Naive B cell (primary cell): ENCODE data around the gene CCDC174. TPM values are rescaled to one million over a fixed set of nuclear protein-coding genes. Genes with fewer than 3 reads are reported as not detected.
"Not testable (repeated sequence)": the region's sequence is repeated elsewhere in the genome, so short reads cannot be mapped to it uniquely, and the experiment has no call there.

Source experiments
- ATAC-seq, 2 donors: fragments of 150-1000 bp; cut with Tn5 transposase; 2 replicates each; pipeline ENCODE4 v1.10.0; 2021; ENCODE audit warnings: low read depth in 2 of 2, mild to moderate bottlenecking in 2 of 2, moderate library complexity in 2 of 2
- DNase-seq: peaks from one replicate; pipeline ENCODE4 v3.0.0; 2022
- H3K27ac Mint-ChIP-seq, 6 donors: one replicate each; pipeline ENCODE4 v1.8.0; 2020 to 2022; ENCODE audit warnings: mild to moderate bottlenecking in 6 of 6, mixed read lengths in 6 of 6, moderate library complexity in 5 of 6, inconsistent platforms in 2 of 6
- H3K27me3 Mint-ChIP-seq, 3 donors: one replicate each; pipeline ENCODE4 v1.8.0; 2021 to 2022; ENCODE audit warnings: mixed read lengths in 3 of 3, mild to moderate bottlenecking in 1 of 3
- H3K36me3 Mint-ChIP-seq, 2 donors: one replicate each; pipeline ENCODE4 v1.8.0; 2020 to 2022; ENCODE audit warnings: mixed read lengths in 2 of 2, inconsistent platforms in 1 of 2, mild to moderate bottlenecking in 1 of 2
- H3K4me1 Mint-ChIP-seq, 3 donors: one replicate each; pipeline ENCODE4 v1.8.0; 2020 to 2022; ENCODE audit warnings: mixed read lengths in 3 of 3, inconsistent platforms in 1 of 3, mild to moderate bottlenecking in 1 of 3, moderate library complexity in 1 of 3
- H3K4me3 Mint-ChIP-seq, 8 donors: one replicate each; pipeline ENCODE4 v1.8.0; 2020 to 2022; ENCODE audit warnings: mild to moderate bottlenecking in 8 of 8, mixed read lengths in 8 of 8, moderate library complexity in 8 of 8, inconsistent platforms in 2 of 8
- H3K9me3 Mint-ChIP-seq, 7 donors: one replicate each; pipeline ENCODE4 v1.8.0; 2020 to 2022; ENCODE audit warnings: mixed read lengths in 7 of 7, mild to moderate bottlenecking in 5 of 7, inconsistent platforms in 2 of 7, moderate library complexity in 1 of 7
- polyA plus RNA-seq, 6 donors: library from polyadenylated mRNA; unstranded; fragments of 300-500 nt; fragmentation: Illumina TruSeq; gene quantifications; one replicate each; pipeline ENCODE4 v1.2.3, GENCODE V29; 2021; ENCODE audit warnings: low read depth in 6 of 6

The CCDC174 gene
- polyA plus RNA-seq, 6 donors from 2014 or later, result 18.8 to 27.0 (median 22.9) TPM

- peaks cover 0 to 3% (median 0%) of the 10 kb centered on the region in 7 donors for H3K9me3 Mint-ChIP-seq
- DNase-seq (no peak), ATAC-seq (no peak)
- H3K36me3 Mint-ChIP-seq, result peaks cover 0 to 5% of the 10 kb centered on the region in 2 donors
- H3K27me3 Mint-ChIP-seq, result peaks cover 0 to 4% (median under 1%) of the 10 kb centered on the region in 3 donors
- peak overlapping the region in 3 of 8 donors; percentile 68 to 72 (median 69) for H3K4me3 Mint-ChIP-seq
- peaks cover 25 to 29% (median 25%) of the 10 kb centered on the region in 3 donors for H3K4me1 Mint-ChIP-seq
- peak overlapping the region in 3 of 6 donors; percentile 13 to 70 (median 33) for H3K27ac Mint-ChIP-seq
These were observed 3.3 kb upstream of the CCDC174 start for GRCh38 chr3:14647976-14648955.

- Mint-ChIP-seq H3K4me3 (peak overlapping the region in 1 of 8 donors; percentile 87), H3K27me3 (no peaks in the 10 kb centered on the region), H3K36me3 (peaks cover 0 to 5% of the 10 kb centered on the region in 2 donors), H3K4me1 (peaks cover 25 to 37% (median 33%) of the 10 kb centered on the region in 3 donors), H3K27ac (peak overlapping the region in 1 of 6 donors; percentile 10), H3K9me3 (peaks cover 0 to 3% (median 0%) of the 10 kb centered on the region in 7 donors)
- DNase-seq (no peak), ATAC-seq (no peak)
These were observed 2.1 kb upstream of the CCDC174 start for GRCh38 chr3:14649466-14649865.

DNA sequence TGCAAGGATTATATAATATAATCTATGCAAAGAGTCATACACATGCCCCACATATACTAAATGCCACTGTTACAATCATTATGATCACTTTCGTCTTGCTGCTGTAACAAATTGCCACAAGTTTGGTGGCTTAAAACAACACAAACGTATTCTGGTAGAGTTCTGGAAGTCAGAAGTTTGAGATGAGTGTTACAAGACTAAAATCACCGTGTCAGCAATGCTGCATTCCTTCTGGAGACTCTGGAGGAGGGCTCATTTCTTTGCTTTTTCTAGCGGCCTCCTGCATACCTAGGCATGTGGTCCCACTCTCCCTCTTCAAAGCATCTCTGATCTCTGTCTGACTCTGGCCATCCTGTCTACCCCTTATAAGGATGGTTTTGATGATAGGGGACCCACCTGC lies 1.4 kb upstream of the CCDC174 start:
- H3K27me3 Mint-ChIP-seq, result no peaks in the 10 kb centered on the region
- peaks cover 0 to 3% (median 0%) of the 10 kb centered on the region in 7 donors for H3K9me3 Mint-ChIP-seq
- peak overlapping the region; percentile 25 to 99 (median 99) for H3K27ac Mint-ChIP-seq
- ATAC-seq (no peak), DNase-seq (no peak)
- H3K4me1 Mint-ChIP-seq, result peaks cover 26 to 37% (median 33%) of the 10 kb centered on the region in 3 donors
- H3K36me3 Mint-ChIP-seq, result peaks cover 1 to 5% of the 10 kb centered on the region in 2 donors
- H3K4me3 Mint-ChIP-seq, result peak overlapping the region; percentile 87 to 99 (median 94)

- not testable (repeated sequence) for DNase-seq, H3K9me3 Mint-ChIP-seq, ATAC-seq, H3K27me3 Mint-ChIP-seq
- H3K4me1 Mint-ChIP-seq, result peaks cover 29 to 42% (median 30%) of the 10 kb centered on the region in 3 donors
- peaks cover 11 to 15% of the 10 kb centered on the region in 2 donors for H3K36me3 Mint-ChIP-seq
- peak overlapping the region; percentile 87 to 99 (median 94) for H3K4me3 Mint-ChIP-seq
- H3K27ac Mint-ChIP-seq, result peak overlapping the region; percentile 98 to 99 (median 99)
These were observed 872 bp downstream of the CCDC174 start for GRCh38 chr3:14652360-14652907.

- Mint-ChIP-seq H3K36me3 (peaks cover 29 to 36% of the 10 kb centered on the region in 2 donors), H3K9me3 (no peaks in the 10 kb centered on the region), H3K4me1 (peaks cover 13 to 20% (median 19%) of the 10 kb centered on the region in 3 donors), H3K27me3 (no peaks in the 10 kb centered on the region), H3K4me3 (peak overlapping the region in 3 of 8 donors; percentile 13 to 54 (median 34)), H3K27ac (no peak overlapping the region)
- DNase-seq (no peak), ATAC-seq (no peak)
These were observed 6.0 kb downstream of the CCDC174 start for GRCh38 chr3:14657579-14657978.

DNA sequence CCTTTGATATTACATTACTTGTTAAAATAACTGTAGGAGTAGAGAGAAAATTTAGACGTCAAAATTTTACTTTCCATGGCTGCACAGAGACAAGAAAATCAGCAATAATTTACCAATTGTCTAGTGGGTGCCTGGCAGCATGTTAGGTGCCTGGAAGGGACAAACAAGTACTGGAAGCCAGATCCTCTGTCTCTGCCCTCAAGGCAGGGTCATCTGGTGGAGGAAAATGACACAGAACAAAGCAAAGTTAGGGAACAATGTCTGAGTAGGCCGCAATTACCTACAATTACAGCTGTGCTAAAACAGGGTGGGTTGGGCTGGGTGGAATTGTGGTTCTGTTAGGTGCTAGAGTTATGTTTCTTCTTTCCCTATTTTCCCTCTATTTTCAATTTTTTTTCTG lies 7.4 kb downstream of the CCDC174 start:
- DNase-seq (no peak), ATAC-seq (no peak)
- H3K9me3 Mint-ChIP-seq, result no peaks in the 10 kb centered on the region
- no peak overlapping the region for H3K4me3 Mint-ChIP-seq
- peaks cover 29 to 36% of the 10 kb centered on the region in 2 donors for H3K36me3 Mint-ChIP-seq
- no peak overlapping the region for H3K27ac Mint-ChIP-seq
- peaks cover 8 to 11% (median 9%) of the 10 kb centered on the region in 3 donors for H3K4me1 Mint-ChIP-seq
- no peaks in the 10 kb centered on the region for H3K27me3 Mint-ChIP-seq

GRCh38 chr3:14660942-14661341 lies 9.4 kb downstream of the CCDC174 start:
- no peak for ATAC-seq
- no peaks in the 10 kb centered on the region for H3K27me3 Mint-ChIP-seq
- H3K9me3 Mint-ChIP-seq, result no peaks in the 10 kb centered on the region
- peaks cover 6 to 11% (median 7%) of the 10 kb centered on the region in 3 donors for H3K4me1 Mint-ChIP-seq
- H3K27ac Mint-ChIP-seq, result no peak overlapping the region
- DNase-seq, result no peak
- H3K36me3 Mint-ChIP-seq, result peaks cover 31 to 43% of the 10 kb centered on the region in 2 donors
- no peak overlapping the region for H3K4me3 Mint-ChIP-seq

- Mint-ChIP-seq H3K27me3 (no peaks in the 10 kb centered on the region), H3K4me1 (peaks cover 0 to 7% (median 0%) of the 10 kb centered on the region in 3 donors), H3K9me3 (no peaks in the 10 kb centered on the region), H3K36me3 (peaks cover 28 to 44% of the 10 kb centered on the region in 2 donors), H3K4me3 (no peak overlapping the region), H3K27ac (no peak overlapping the region)
- ATAC-seq (no peak), DNase-seq (no peak)
These were observed 12.0 kb downstream of the CCDC174 start for GRCh38 chr3:14663396-14664135.

- no peak overlapping the region for H3K4me3 Mint-ChIP-seq
- no peak for ATAC-seq
- no peak for DNase-seq
- H3K4me1 Mint-ChIP-seq, result peaks cover 0 to 7% (median 0%) of the 10 kb centered on the region in 3 donors
- H3K27me3 Mint-ChIP-seq, result no peaks in the 10 kb centered on the region
- peaks cover 28 to 44% of the 10 kb centered on the region in 2 donors for H3K36me3 Mint-ChIP-seq
- no peaks in the 10 kb centered on the region for H3K9me3 Mint-ChIP-seq
- no peak overlapping the region for H3K27ac Mint-ChIP-seq
These were observed 12.6 kb downstream of the CCDC174 start for GRCh38 chr3:14664170-14664569.

- no peaks in the 10 kb centered on the region for H3K27me3 Mint-ChIP-seq
- no peaks in the 10 kb centered on the region for H3K4me1 Mint-ChIP-seq
- no peak overlapping the region for H3K4me3 Mint-ChIP-seq
- H3K27ac Mint-ChIP-seq, result peak overlapping the region in 4 of 6 donors; percentile 1 to 30 (median 16)
- DNase-seq (no peak), ATAC-seq (no peak)
- peaks cover 24 to 27% of the 10 kb centered on the region in 2 donors for H3K36me3 Mint-ChIP-seq
- no peaks in the 10 kb centered on the region for H3K9me3 Mint-ChIP-seq
These were observed 21.0 kb downstream of the CCDC174 start for GRCh38 chr3:14672588-14672987.

- Mint-ChIP-seq H3K27me3 (no peaks in the 10 kb centered on the region), H3K4me1 (peaks cover 0 to 3% (median 0%) of the 10 kb centered on the region in 3 donors), H3K27ac (no peak within 1 kb of the TSS), H3K36me3 (peaks cover 14 to 23% of the 10 kb centered on the region in 2 donors), H3K4me3 (no peak within 1 kb of the TSS), H3K9me3 (peaks cover 0 to 8% (median 0%) of the 10 kb centered on the region in 7 donors)
- no peak for ATAC-seq
- no peak for DNase-seq
These were observed 23.3 kb downstream of the CCDC174 start, which contains the start of gene C3orf20 for GRCh38 chr3:14674841-14675240. C3orf20 (plus strand) TSS chr3:14675141; CDS start chr3:14682714, 7,573 bp downstream.

DNA sequence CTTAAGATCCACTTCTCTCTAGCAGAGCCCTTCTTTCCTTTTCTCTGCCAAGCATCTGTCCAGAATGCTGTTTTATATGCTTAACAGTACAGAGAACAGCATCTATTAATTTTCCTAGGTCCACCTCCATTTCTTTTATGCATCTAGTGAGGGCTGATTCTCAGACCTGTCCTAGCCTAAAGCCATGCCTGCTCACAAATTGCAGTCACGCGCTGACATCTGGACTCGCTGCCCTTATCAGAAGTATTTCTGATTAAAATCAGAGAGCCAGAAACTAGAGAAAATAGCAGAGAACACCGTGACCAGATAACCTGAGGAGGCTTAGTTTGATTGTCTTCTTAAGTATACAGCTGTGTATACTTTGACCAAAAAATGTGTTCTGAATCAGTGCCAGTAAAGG lies 25.3 kb downstream of the CCDC174 start:
- DNase-seq (no peak), ATAC-seq (no peak)
- Mint-ChIP-seq H3K4me1 (peaks cover 0 to 3% (median 0%) of the 10 kb centered on the region in 3 donors), H3K27ac (no peak overlapping the region), H3K27me3 (no peaks in the 10 kb centered on the region), H3K9me3 (peaks cover 0 to 19% (median 7%) of the 10 kb centered on the region in 7 donors), H3K36me3 (peaks cover under 1 to 23% of the 10 kb centered on the region in 2 donors), H3K4me3 (no peak overlapping the region)
